CMK (cell line): Measurements from ENCODE around the gene POLA1.

Experiments used
- DNase-seq: peaks from one replicate; pipeline ENCODE4 v3.0.0-alpha.2; 2010; ENCODE audit warnings: low read depth

POLA1 gene

DNA sequence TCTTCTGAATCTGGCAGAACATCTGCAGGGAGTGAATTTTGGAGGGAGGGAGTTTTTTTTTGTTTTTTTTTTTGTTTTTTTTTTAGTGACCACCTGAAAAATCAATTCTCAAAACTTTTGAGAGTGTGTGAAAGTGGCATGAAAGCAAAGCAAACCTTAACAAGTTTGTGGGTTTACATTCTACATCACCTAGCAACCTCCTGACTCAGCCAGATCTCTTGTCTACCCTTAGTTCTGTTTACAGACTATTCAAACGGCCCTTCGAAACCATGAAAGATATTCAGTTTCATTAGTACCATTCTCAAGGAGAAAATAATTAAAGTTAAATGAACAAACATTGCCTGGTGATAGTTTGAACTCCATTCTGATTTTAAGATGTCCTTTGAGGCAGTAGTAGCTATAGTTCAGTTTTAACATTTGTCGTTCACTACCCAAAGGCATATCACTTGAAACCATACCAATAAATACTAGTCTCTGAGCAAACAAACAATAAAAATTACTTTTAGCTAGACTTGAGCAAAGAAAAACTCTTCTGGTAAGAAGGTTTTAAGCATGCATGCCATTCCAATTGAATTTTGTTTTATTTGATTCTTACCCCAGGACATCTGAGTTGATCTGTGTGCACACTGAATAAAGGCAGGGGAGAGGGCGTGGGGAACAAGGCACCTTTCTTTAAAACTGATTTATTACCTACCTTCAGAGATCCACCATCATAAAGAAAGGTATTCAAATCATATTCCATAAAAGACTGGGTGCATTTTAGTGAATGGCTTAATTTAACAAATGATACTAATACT lies 184.3 kb downstream of the POLA1 start:
- DNase-seq, result no peak

DNA sequence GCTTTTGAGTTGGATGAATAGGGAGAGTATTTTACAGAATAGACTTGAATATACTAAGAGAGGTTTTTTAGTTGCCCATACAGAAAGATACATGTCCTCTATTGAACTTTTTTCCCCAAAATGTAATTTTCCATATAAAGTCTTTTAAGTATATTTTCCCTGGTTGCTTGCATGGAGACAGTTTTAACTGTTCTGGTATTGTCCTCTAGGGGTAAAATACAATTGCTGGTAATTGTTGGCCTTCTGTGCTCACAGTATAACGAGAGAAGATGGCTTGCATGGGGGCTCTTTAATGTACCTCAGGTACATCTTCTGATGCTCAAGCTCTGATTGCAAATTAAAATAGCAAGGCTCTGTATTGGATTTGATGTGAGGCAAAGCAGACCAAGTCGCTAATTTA lies 186.0 kb downstream of the POLA1 start:
- no peak for DNase-seq

- no peak for DNase-seq
These were observed 193.2 kb downstream of the POLA1 start for GRCh38 chrX:24886916-24887315.

GRCh38 chrX:24890677-24891076 lies 197.0 kb downstream of the POLA1 start:
- no peak for DNase-seq

DNA sequence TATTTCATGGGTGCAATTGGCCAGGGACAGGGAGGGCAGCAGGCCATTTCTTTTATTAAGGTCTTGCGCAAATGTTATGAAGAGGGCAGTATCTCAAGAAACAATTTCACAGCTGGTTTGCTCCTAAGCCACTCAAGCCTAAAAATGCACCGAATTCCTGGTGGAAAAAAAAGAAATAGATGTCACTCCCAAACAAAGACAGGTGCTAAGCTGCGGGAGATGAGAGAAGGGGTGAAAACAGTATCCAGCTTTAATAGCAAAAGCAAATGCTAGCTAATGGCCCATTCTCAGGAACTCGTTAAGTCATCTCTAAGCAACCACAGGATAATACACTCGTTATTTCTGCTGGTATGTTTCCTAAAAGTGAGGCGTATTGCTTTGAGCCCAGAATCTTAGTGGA lies 205.7 kb downstream of the POLA1 start:
- DNase-seq, result no peak

DNA sequence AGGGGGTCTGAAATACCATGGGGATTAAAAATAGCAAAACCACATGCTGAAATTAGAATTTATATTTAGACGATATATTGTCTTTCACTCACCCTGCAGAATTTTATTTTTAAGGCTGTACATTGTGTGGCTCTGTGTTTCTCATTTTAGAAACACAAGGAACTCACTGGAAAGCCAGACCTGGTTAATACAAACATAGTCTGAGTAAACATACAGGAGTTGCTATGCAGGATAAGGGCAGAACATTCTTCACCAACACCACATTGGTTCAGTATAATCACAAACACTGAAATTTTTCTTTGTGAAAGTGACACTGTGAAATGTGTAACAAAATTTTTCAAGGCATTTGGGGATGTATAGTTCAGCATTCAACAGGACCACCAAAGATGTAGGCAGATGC lies 206.5 kb downstream of the POLA1 start:
- DNase-seq, result no peak

GRCh38 chrX:24902806-24903205 lies 209.1 kb downstream of the POLA1 start:
- DNase-seq, result no peak

DNA sequence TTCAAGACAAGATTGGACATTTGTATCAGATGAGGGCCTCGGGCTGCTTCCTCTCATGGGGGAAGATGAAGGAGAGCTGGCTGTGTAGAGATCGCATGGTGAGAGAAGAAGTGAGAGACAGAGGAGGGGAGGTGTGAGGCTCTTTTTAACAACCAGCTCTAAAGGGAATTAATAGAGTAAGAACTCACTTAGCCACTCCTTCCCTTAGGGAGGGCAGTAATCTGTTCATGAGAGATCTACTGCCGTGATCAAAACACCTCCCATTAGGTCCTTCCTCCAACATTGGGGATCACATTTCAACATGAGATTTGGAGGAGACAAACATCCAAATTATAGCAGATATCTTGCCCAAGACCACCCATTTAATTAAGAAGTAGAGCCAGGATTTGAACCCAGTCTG lies 225.0 kb downstream of the POLA1 start:
- no peak for DNase-seq

DNA sequence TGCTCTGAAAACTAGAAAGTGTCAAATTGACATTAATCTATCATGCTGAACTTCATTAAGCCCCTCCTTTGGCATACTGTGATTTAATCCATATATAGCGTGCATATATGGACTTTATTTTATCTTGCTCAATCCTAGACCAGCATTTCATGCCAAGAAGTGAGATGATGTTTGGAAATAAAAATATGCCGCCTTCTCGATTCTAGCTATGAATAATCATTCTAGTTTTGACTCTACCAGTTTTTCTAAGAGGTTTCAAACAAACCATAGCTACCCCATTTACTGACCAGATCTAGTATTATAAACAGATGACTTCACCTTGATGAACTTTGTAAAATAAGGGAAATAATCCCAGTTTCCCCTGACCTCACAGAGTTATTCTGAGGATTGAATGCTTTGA lies 227.1 kb downstream of the POLA1 start:
- DNase-seq, result no peak

DNA sequence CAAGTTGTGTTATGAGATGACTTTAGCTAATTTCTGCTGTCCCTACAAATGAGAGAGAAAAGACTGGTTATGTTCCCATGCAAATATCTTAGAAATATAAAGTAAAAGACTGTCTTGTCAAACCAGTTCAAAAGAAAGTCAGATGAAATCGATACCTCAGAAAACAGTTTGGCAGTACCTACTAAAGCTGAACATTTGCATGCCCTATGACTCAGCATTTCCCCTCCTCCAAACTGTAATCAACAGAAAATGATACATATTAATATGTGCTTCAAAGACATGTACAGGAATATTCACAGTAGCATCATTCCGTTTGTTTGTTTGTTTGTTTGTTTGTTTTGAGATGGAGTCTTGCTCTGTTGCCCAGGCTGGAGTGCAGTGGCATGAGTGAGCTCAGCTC lies 231.7 kb downstream of the POLA1 start:
- DNase-seq, result no peak

DNA sequence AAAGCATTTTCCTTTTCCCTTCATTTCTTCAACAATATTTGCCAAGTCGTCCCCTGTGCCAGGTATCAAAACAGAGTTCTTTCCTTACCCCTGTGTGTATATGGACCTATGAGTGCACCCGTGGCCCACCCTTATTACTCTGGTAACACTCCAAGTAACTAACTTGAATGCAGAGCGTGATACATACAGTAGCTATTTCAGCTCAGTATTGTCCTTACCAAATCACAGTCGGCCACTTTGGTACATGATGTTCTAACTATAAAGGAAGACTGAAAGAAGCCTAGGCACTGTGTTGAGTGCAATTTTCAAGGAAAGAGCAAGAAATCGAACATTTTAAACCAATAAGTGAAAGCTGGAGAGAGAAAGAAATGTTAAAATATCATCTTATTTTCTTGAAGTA lies 233.7 kb downstream of the POLA1 start:
- DNase-seq, result no peak

DNA sequence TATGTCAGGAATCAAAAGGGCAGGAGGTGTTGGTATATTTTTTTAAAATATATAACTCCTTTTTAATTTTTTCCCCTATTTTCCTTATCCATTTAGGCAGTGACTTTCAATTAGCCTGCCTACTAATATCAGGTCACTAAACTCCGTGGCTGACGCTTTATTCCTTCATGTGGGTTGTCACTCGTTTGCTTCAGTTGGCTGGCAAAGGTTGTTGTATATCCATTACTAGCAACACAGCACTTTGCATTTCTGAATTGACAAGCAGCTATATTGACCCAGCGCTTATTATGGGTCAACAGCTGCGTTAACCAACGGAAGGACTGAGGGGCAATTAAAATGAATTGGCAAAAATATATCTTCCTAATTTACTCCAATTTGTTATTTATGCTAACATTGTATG lies 234.4 kb downstream of the POLA1 start:
- no peak for DNase-seq

DNA sequence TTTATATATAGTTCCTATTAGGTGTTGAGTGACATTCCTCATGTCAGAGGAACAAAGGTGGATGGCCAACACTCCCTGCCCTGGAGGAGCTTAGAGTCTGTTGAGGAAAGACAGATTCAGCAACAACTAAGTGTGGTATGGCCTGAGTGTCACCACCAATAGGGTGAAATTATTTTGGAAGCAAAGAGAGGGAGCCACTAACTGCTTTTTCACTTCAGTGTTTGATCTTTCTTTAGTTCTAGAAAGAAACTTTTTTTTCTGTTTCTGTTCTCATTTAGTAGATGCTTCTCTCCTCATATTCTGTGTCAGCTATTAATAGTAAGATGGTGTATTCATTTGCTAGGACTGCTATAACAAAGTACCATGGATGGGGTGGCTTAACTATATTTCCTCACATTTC lies 240.6 kb downstream of the POLA1 start:
- no peak for DNase-seq

DNA sequence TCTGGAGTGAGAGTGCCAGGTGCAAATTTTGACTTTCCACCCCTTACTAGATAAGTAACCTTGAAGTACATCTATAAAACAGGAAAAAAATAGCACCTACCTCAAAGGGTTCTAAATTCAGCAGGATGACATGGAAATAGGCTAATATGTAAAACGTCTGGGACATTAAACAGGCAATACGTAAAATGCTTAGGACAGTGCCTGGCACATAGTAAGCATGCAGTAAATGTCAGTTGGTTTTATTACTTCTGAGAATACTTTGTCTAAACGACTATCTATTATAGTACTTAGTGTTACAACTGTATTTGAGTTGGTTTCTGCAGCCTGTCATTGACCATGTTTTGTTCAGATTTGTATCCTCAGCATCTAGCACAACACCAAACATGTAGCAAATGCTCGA lies 251.3 kb downstream of the POLA1 start:
- DNase-seq, result no peak

- DNase-seq, result no peak
These were observed 252.7 kb downstream of the POLA1 start for GRCh38 chrX:24946369-24946768.

GRCh38 chrX:24954732-24955131 lies 261.0 kb downstream of the POLA1 start:
- DNase-seq, result no peak

DNA sequence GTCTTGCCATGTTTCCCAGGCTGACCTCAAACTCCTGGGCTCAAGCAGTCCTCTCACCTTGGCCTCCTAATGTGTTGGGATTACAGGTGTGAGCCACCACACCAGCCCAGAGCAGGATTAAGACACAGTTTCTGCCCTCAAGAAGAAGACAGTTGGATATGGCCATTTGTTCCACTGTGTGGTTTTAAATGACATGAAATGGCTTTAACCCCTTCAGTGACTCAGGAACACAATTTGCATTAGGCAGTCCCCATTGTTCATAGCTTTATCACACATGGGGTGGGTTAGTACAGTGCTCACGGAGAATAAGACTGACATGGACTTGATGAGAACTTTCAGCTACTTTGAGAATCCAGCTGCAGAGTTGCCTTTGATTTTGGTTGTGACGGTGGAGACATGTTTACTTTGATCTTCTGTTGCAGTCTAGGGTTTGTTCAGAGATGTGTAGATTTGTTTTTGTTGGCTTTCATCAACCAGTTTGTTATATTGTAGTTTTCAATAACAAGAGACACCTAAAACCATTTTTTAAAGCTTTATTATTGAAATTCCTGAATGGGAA lies 261.7 kb downstream of the POLA1 start:
- DNase-seq, result no peak

DNA sequence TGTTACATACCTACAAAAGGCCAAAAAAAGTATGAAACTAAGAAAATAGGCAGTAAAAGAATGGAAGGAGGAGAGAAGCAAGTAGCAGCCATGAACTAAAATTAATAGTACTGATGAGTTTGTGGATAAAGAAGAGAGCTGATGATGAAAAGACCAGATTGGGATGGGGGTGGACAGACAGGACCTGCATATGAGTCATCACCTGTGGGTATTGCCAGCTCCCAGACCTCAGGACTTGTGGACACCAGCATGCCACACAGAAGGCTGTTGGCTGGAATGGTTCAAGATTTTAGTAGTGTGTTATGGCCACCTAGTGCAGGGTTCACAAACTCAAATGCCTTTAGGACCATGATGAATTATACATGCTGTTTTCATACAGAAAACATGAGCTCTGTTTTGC lies 263.1 kb downstream of the POLA1 start:
- DNase-seq, result no peak

DNA sequence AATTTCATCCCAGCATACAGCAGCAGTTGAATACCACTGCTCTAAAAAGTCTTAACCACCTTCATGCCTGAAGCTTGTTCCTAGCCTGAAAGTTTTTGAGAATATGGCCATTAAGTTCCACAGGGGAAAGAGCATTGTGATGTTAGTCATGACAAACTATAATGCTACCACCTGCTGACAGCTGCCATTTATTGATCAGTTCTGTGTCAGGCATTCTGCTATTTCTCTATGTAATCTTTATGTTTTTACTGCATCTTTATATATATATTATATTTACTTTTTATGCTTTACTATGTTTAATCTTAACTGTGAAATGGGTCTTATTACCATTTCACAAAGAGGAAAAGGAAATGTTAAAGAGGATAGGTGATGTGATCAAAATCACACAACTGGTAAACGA lies 268.1 kb downstream of the POLA1 start:
- DNase-seq, result no peak

DNA sequence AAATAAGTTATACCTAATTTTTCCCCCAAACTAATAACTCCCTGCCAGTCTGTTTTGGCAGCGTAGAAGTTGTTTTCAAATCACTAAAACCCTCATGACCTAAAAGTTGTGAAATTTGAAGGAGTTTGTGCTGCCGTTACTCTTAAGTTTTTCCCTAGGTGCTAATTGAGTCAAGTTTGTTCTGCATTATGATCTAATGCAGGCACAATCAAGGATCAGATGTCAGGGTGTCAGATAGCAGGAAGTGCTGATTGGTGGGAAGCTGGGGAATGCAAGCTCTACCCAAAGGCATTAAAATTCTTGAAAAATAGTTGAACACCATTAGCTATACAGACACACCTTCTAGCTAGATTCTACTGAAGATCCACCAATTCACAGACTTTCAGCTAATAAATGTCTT lies 270.1 kb downstream of the POLA1 start:
- DNase-seq, result no peak

- no peak for DNase-seq
These were observed 271.7 kb downstream of the POLA1 start for GRCh38 chrX:24965372-24965771.

GRCh38 chrX:24969812-24970211 lies 276.1 kb downstream of the POLA1 start:
- DNase-seq, result no peak

GRCh38 chrX:24979081-24979480 lies 285.4 kb downstream of the POLA1 start:
- no peak for DNase-seq

DNA sequence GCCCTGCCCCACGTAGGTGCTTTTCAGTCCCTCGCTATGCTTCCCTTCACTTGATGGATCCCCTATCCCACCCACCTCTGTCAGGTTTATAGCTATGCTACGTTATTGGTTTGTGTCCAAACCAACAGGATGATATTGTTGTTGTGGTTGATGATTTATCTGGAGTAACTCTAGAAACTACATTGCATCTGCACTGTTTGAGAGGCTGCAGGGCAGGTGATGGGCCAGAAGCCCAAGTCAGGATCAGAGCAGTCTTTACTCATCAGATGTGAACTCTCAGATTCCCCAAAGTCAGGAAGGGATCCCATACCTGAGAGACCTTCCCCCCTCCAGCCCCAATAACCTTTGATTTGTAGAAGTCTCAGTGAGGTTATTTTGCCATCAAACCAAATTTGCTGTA lies 287.3 kb downstream of the POLA1 start:
- no peak for DNase-seq
